ENCODE results near the gene MAGI2.

The MAGI2 gene

GRCh38 chr7:78226059-78226719 lies 1227.3 kb downstream of the MAGI2 start:
- DNase-seq: peak; percentile 26
- Mint-ChIP-seq H3K4me3 (no peak overlapping the region), H3K36me3 (no peaks in the 10 kb centered on the region), H3K4me1 (no peaks in the 10 kb centered on the region), H3K27me3 (no peaks in the 10 kb centered on the region), H3K9me3 (no peaks in the 10 kb centered on the region), H3K27ac (no peak overlapping the region)
- CTCF ChIA-PET: no interaction called here

GRCh38 chr7:78225534-78225933 lies 1227.9 kb downstream of the MAGI2 start:
- Mint-ChIP-seq H3K9me3 (no peaks in the 10 kb centered on the region), H3K4me3 (no peak overlapping the region), H3K4me1 (no peaks in the 10 kb centered on the region), H3K27ac (no peak overlapping the region), H3K36me3 (no peaks in the 10 kb centered on the region), H3K27me3 (no peaks in the 10 kb centered on the region)
- CTCF ChIA-PET: no interaction called here
- DNase-seq: no peak

DNA sequence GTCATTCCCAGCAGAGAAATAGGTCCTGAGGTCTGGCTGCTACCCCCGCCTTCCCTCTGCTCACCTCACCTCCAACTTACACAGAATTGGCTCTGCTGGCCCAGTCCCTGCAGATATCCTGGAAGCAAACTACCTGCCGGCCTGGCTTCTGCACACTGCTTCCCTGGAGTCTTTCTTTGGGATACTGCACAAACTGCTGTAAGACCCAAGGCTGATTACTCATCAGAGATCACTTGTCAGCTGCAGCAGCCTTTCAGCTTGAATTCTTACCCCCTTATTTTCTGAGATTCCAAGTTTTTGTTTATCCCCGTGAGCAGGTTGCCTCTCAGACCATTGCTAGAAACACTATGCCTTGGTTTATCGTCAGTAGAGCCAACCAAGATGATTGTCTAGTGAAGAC lies 1228.5 kb downstream of the MAGI2 start:
- Mint-ChIP-seq H3K4me3 (no peak overlapping the region), H3K27me3 (no peaks in the 10 kb centered on the region), H3K36me3 (no peaks in the 10 kb centered on the region), H3K9me3 (no peaks in the 10 kb centered on the region), H3K4me1 (no peaks in the 10 kb centered on the region), H3K27ac (no peak overlapping the region)
- no peak for DNase-seq
- CTCF ChIA-PET: no interaction called here

DNA sequence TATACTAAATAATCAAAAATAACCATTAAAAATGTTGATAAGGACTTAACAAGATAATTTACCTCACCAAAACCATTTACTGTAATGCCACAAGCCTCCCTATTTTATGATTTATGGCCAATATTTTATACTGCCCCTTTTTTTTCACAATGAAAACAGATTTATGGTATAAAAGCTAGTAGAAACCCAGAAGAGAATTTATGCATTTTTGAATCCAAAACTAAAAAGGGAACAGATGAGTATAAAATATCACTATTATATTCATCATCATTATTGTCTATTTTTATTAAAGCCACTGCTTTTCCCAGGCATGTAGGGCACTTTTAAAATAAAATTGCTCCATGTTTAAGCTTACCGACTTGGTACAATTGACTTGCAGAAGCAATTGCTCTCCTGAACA lies 1229.9 kb downstream of the MAGI2 start:
- H3K27ac Mint-ChIP-seq: no peak overlapping the region
- H3K9me3 Mint-ChIP-seq: no peaks in the 10 kb centered on the region
- H3K36me3 Mint-ChIP-seq: no peaks in the 10 kb centered on the region
- H3K4me1 Mint-ChIP-seq: no peaks in the 10 kb centered on the region
- no peak for DNase-seq
- CTCF ChIA-PET: no interaction called here
- no peak overlapping the region for H3K4me3 Mint-ChIP-seq
- H3K27me3 Mint-ChIP-seq: no peaks in the 10 kb centered on the region

DNA sequence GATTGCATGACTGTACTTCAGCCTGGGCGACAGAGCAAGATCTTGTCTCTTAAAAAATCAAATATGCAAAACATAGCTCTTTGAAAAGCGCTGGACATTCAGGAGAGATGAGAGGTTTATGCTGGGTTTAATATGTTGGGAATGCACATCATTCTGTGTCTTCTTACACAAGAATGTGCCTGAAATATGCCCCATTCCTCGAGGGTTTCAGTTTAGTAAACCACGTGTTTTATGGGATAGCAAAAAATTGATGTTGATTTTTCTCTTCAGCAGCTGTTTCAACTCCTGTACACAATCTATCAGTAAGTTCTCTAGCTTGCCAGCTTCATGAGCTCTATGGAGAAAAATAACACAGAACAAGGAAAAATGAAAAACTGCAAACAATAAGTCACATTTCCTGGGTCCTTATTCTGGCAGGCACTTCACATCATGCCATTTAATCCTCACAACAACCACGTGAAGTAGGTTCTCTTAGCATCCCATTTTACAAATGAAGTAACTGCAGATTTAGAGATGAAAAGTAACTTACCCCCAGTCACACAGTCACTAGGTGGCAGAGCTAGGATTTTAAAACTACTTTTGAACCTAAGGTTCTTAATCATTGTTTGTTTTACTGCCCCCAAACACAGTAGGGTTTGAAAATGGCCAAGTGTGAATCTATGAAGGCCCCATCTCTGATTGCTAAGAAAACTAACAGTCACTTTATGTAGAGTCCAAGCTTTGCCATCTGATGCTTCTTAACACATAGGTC lies 1231.3 kb downstream of the MAGI2 start:
- CTCF ChIA-PET: no interaction called here
- Mint-ChIP-seq H3K27ac (no peak overlapping the region), H3K9me3 (no peaks in the 10 kb centered on the region), H3K4me3 (no peak overlapping the region), H3K27me3 (no peaks in the 10 kb centered on the region), H3K36me3 (no peaks in the 10 kb centered on the region), H3K4me1 (no peaks in the 10 kb centered on the region)
- DNase-seq: no peak

DNA sequence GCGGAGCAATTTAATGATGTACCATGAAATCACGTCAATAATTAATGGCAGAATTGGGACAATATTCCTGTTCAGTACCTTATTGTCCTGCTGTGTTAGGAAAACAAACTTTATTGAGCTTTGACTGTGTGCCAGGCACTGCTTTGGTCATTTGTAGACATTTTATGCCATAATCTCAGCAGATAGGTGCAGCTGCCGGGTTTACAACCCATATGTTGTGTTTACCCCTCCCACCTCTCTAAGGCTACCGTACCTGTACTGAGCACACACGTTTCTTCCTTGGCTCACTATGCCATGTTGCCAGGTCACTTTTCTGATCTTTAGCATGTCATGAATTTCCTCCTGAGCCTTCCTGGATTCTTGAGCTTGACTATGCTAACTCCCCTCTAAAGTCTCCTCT lies 1232.7 kb downstream of the MAGI2 start:
- no peaks in the 10 kb centered on the region for H3K4me1 Mint-ChIP-seq
- no peaks in the 10 kb centered on the region for H3K36me3 Mint-ChIP-seq
- no peak overlapping the region for H3K4me3 Mint-ChIP-seq
- H3K27ac Mint-ChIP-seq: no peak overlapping the region
- DNase-seq: no peak
- CTCF ChIA-PET: no interaction called here
- H3K9me3 Mint-ChIP-seq: no peaks in the 10 kb centered on the region
- H3K27me3 Mint-ChIP-seq: no peaks in the 10 kb centered on the region

- Mint-ChIP-seq H3K27me3 (no peaks in the 10 kb centered on the region), H3K4me3 (no peak overlapping the region), H3K36me3 (no peaks in the 10 kb centered on the region), H3K27ac (no peak overlapping the region), H3K9me3 (no peaks in the 10 kb centered on the region), H3K4me1 (no peaks in the 10 kb centered on the region)
- no peak for DNase-seq
- CTCF ChIA-PET: interaction anchor here (0.8 kb wide), 1 partner anchor 178 kb away, joined by 3 read pairs; no protein-coding TSS in a partner anchor
Measured at GRCh38 chr7:78218876-78219275, 1234.6 kb downstream of the MAGI2 start.

DNA sequence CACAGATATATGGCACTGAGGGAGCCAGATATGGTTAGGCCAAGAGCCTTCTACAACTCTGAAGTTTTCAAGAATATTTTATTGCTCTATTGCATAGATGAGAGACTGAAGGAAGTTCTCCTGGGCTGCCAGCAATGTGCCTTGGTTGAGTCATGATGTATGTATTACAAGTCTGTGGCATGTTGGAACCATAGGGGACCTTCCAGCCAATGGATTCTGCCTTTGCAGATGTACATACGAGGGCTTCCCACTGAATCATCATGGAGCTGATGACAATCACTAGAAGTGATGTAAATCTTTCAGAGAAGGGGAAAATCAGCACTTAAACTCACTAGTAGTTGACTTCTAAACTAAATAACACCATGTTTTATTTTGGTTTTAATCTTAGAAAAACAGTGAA lies 1235.4 kb downstream of the MAGI2 start:
- Mint-ChIP-seq H3K27ac (no peak overlapping the region), H3K9me3 (no peaks in the 10 kb centered on the region), H3K4me1 (no peaks in the 10 kb centered on the region), H3K27me3 (no peaks in the 10 kb centered on the region), H3K4me3 (no peak overlapping the region), H3K36me3 (no peaks in the 10 kb centered on the region)
- no peak for DNase-seq
- CTCF ChIA-PET: no interaction called here

- no peaks in the 10 kb centered on the region for H3K36me3 Mint-ChIP-seq
- CTCF ChIA-PET: no interaction called here
- H3K27ac Mint-ChIP-seq: no peak overlapping the region
- no peak for DNase-seq
- no peaks in the 10 kb centered on the region for H3K9me3 Mint-ChIP-seq
- no peaks in the 10 kb centered on the region for H3K4me1 Mint-ChIP-seq
- no peaks in the 10 kb centered on the region for H3K27me3 Mint-ChIP-seq
- no peak overlapping the region for H3K4me3 Mint-ChIP-seq
Measured at GRCh38 chr7:78215199-78215598, 1238.3 kb downstream of the MAGI2 start.

DNA sequence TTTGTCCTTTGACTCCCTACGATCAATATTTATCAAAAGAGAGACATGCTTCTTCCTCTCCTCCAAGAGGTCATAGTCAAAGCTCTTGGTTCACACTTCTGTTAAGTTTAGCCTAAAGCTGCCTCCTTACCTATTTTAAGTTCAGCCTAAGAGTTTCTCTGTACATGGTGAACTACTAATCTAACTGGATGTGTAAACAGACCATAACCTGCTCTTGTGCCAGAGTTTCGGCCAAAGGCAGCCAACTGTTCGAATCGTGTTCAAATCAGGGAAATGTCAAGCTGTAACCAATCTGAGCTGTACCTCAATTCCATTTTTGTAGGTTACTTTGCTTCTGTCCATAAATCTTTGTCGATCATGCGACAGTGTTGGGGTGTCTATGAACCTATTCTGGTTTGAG lies 1240.1 kb downstream of the MAGI2 start:
- CTCF ChIA-PET: no interaction called here
- H3K4me1 Mint-ChIP-seq: no peaks in the 10 kb centered on the region
- no peak overlapping the region for H3K27ac Mint-ChIP-seq
- peaks cover 2% of the 10 kb centered on the region for H3K9me3 Mint-ChIP-seq
- no peaks in the 10 kb centered on the region for H3K36me3 Mint-ChIP-seq
- no peak for DNase-seq
- H3K27me3 Mint-ChIP-seq: no peaks in the 10 kb centered on the region
- H3K4me3 Mint-ChIP-seq: no peak overlapping the region

- Mint-ChIP-seq H3K27me3 (no peaks in the 10 kb centered on the region), H3K27ac (no peak overlapping the region), H3K4me3 (no peak overlapping the region), H3K36me3 (no peaks in the 10 kb centered on the region), H3K4me1 (no peaks in the 10 kb centered on the region), H3K9me3 (peaks cover 2% of the 10 kb centered on the region)
- CTCF ChIA-PET: no interaction called here
- no peak for DNase-seq
Measured at GRCh38 chr7:78212476-78213060, 1240.9 kb downstream of the MAGI2 start.

GRCh38 chr7:78207269-78207668 lies 1246.2 kb downstream of the MAGI2 start:
- CTCF ChIA-PET: no interaction called here
- DNase-seq: no peak
- Mint-ChIP-seq H3K4me3 (no peak overlapping the region), H3K9me3 (peaks cover 2% of the 10 kb centered on the region), H3K27ac (no peak overlapping the region), H3K4me1 (no peaks in the 10 kb centered on the region), H3K36me3 (no peaks in the 10 kb centered on the region), H3K27me3 (no peaks in the 10 kb centered on the region)

GRCh38 chr7:78206769-78207168 lies 1246.7 kb downstream of the MAGI2 start:
- no peaks in the 10 kb centered on the region for H3K4me1 Mint-ChIP-seq
- no peaks in the 10 kb centered on the region for H3K27me3 Mint-ChIP-seq

GRCh38 chr7:78203042-78203720 lies 1250.3 kb downstream of the MAGI2 start:
- Mint-ChIP-seq H3K4me1 (no peaks in the 10 kb centered on the region), H3K27ac (no peak overlapping the region), H3K36me3 (no peaks in the 10 kb centered on the region), H3K9me3 (no peaks in the 10 kb centered on the region), H3K27me3 (no peaks in the 10 kb centered on the region), H3K4me3 (no peak overlapping the region)
- no peak for DNase-seq
- CTCF ChIA-PET: no interaction called here

More at GRCh38 chr7:78206769-78207168, 1246.7 kb downstream of the MAGI2 start:
- DNase-seq: no peak
- no peak overlapping the region for H3K4me3 Mint-ChIP-seq
- no peak overlapping the region for H3K27ac Mint-ChIP-seq
- H3K36me3 Mint-ChIP-seq: no peaks in the 10 kb centered on the region
- CTCF ChIA-PET: no interaction called here
- peaks cover 2% of the 10 kb centered on the region for H3K9me3 Mint-ChIP-seq

DNA sequence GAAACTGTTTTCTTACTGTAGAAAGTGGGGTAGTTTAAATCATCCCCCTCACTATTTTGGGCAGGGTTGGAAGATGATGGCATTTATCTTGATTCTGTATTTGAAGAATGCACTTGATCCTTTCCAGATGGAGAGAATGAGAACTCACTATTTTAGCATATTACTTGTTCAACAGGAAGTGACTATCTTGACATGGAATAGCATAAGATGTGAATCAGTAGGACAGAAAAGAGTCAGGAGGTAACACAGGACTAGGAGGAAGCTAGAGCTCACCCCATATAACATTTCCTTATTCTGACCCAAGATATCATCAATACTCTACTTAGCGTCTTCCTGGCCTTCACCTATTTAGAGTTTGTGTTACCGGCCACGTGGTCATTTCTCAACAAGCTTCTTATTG lies 1254.7 kb downstream of the MAGI2 start:
- CTCF ChIA-PET: no interaction called here
- no peaks in the 10 kb centered on the region for H3K27me3 Mint-ChIP-seq
- no peaks in the 10 kb centered on the region for H3K4me1 Mint-ChIP-seq
- H3K9me3 Mint-ChIP-seq: no peaks in the 10 kb centered on the region
- DNase-seq: no peak
- no peak overlapping the region for H3K27ac Mint-ChIP-seq
- no peak overlapping the region for H3K4me3 Mint-ChIP-seq
- no peaks in the 10 kb centered on the region for H3K36me3 Mint-ChIP-seq

Measured in activated naive CD4-positive, alpha-beta T cell treated with anti-CD3 and anti-CD28 coated beads, Interleukin-2, amount 10 ng/mL, durations not matched to agents 7 days and 5 days (primary cell).